A673 (cell line): ENCODE data around the gene CHRNB1.

Source experiments
- EZH2 ChIP-seq: fragments of 200-600 bp; sonication (generic); IDR thresholded peaks from 2 replicates; pipeline ENCODE4 v1.6.1; 2017; ENCODE audit warnings: borderline replicate concordance, low read depth, mild to moderate bottlenecking, mixed read lengths, antibody characterized with exemption, low read length; ENCODE audit not compliant: poor library complexity, severe bottlenecking
- TF ChIP-seq, protein P1 (sequence below): fragments of 300-800, 200-600 bp; sonication (generic); conservative IDR thresholded peaks from 2 replicates; pipeline ENCODE4 v1.5.1; 2017; ENCODE audit warnings: low read depth, mild to moderate bottlenecking, antibody characterized with exemption, low read length, moderate library complexity, mixed read lengths

GRCh38 chr17:7425756-7426155 lies 19.1 kb upstream of the CHRNB1 start:
- no peak for TF ChIP-seq EZH2
- TF ChIP-seq, protein P1, sequence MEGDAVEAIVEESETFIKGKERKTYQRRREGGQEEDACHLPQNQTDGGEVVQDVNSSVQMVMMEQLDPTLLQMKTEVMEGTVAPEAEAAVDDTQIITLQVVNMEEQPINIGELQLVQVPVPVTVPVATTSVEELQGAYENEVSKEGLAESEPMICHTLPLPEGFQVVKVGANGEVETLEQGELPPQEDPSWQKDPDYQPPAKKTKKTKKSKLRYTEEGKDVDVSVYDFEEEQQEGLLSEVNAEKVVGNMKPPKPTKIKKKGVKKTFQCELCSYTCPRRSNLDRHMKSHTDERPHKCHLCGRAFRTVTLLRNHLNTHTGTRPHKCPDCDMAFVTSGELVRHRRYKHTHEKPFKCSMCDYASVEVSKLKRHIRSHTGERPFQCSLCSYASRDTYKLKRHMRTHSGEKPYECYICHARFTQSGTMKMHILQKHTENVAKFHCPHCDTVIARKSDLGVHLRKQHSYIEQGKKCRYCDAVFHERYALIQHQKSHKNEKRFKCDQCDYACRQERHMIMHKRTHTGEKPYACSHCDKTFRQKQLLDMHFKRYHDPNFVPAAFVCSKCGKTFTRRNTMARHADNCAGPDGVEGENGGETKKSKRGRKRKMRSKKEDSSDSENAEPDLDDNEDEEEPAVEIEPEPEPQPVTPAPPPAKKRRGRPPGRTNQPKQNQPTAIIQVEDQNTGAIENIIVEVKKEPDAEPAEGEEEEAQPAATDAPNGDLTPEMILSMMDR = no peak
